PFSK-1 (cell line): Measurements from ENCODE around the gene CACNG1.

ENCODE experiments used
- POLR2AphosphoS5 ChIP-seq: IDR thresholded peaks from 2 replicates; pipeline ENCODE4 v1.6.1; 2012; ENCODE audit warnings: low read depth, mild to moderate bottlenecking, control low read depth, low read length, moderate library complexity
- SIN3A ChIP-seq: IDR thresholded peaks from 2 replicates; pipeline ENCODE4 v1.6.1; 2012; ENCODE audit warnings: mild to moderate bottlenecking, low read length, moderate library complexity, borderline replicate concordance; ENCODE audit not compliant: insufficient read depth
- TAF1 ChIP-seq: IDR thresholded peaks from 2 replicates; pipeline ENCODE4 v1.6.1; 2012; ENCODE audit warnings: low read length, control low read depth, borderline replicate concordance; ENCODE audit not compliant: insufficient read depth

- TF ChIP-seq POLR2AphosphoS5 (no peak), SIN3A (no peak), TAF1 (no peak)
Observed at GRCh38 chr17:67093348-67093747, 49.0 kb downstream of the CACNG1 start.
